GM18868 (cell line): ENCODE measurements around the gene IL22RA1.

Experiments
- ATAC-seq: cut with Tn5 transposase; IDR thresholded peaks from one replicate; pipeline ENCODE4 v1.9.1; 2021; ENCODE audit warnings: mild to moderate bottlenecking, moderate library complexity; ENCODE audit not compliant: unreplicated experiment

IL22RA1 gene

DNA sequence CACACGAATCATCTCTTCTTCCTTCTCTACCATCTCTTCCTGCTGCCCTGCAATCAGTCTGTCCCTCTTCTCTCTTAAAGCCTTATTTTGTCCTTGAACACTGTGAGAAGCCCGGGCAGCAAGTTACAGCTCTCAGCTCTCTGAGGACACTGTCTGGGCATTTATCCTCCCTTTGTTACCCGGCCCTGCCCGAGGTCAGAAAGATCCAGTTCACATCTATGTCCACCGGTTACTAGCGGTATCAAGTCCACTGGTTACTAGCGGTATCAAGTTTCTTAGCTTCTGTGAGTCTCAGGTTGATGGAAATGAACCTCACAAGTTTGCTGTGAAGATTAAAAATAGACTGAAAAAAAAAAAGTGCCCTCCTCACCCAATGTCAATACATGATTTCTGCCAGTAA is 25.3 kb upstream of the IL22RA1 start:
- no peak for ATAC-seq

- no peak for ATAC-seq
Observed at GRCh38 chr1:24167008-24167407, 24.1 kb upstream of the IL22RA1 start.

DNA sequence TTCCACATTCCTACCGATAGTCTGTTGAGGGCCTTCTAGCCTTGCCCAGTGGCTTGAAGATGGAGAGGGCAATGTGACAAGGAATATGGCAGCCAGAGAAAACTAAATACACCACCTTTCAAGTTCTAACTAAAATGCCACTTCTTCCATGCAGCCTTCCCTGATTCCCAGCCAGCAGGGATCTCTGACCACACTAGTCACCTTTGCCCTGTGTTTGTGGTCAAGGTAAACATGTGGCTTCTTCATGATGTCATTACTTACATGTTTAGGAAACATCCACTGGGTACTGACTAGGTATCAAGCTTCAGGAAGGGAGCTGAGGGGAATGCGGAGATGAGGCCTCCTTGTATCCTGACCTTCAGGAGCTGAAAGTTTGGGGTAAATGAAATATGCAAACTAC is 22.6 kb upstream of the IL22RA1 start:
- no peak for ATAC-seq

- ATAC-seq: no peak
Observed at GRCh38 chr1:24164004-24164403, 21.1 kb upstream of the IL22RA1 start.

DNA sequence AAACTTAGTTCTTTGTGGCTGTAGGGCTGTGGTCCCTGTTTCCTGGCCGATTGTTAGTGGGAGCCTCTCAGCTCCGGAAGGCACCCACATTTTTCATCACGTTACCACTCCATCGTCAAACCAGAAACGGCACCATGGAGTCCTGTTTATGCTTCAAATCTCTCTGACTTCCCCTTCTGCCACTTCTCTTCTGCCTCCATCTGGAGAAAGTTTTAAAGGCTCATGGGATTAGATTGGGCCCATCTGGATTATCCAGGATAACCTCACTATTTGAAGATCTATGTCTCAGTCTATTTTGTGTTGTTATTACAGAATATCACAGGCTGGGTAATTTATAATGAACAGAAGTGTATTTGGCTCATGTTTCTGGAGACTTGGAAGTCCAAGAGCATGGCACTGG is 19.3 kb upstream of the IL22RA1 start:
- no peak for ATAC-seq

DNA sequence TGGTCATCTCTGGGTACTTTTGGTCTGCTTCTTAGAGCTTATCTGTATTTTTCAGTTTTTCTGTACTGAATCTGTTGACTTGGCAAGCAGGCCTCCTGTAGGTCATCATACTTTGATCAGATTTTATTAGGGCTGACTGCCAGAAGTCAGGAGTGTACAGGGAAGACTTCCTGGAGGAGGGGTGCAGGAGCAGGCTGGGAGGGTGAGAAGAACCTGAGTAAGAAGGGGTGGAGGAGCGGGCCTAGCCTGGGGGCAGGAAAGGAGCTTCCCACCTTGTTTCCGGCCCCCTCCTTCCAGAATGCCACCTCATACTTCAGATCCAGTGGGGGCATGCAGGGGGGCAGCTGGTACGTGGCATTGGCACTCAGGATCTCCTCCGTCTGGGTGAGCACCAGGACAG is 18.3 kb upstream of the IL22RA1 start:
- ATAC-seq: no peak

DNA sequence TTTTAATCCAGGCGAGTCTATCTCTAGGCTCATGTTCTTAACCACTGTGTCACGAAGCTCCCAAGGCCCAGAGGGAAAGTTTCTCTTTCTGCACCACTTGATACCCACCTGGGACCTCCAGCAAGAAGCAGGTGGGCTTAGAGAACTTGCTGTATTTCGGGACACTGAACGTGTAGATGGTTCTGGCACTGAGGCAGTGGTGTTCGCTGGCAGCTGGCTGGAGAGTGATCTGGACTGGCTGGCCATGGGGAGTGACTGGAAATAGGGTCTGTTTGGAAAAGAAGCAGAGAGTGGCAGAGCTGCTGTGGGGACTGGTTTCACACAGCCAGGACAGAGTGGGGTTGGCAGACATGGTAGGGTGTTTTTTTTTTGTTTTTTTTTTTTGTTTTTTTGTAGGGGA is 16.4 kb upstream of the IL22RA1 start:
- ATAC-seq: no peak

DNA sequence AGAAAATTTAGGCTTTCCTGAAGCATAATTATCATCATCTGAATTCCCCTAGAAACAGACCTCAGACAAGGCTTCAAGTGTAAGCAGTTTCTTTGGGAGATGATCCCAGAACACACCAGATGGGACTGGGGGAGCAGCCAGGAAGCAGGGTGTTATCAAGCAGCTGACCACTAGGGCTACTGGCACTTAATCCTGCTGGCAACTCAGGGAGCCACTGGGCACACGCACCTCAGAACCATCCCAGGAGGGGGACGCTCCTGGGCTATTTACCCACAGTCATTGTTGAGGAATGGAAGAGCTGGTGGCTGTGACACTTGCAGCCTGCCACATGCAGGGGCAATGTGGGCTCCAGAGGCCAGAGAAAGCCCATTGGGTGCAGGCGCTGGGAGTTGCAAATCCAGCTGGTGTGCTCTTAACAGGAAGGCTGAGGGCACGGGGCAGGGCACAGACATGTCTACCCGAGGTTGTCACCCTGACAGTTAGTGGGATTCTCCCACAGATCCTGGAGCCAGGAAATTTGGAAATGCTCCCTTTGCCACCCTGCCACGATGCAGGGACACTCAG is 15.1 kb upstream of the IL22RA1 start:
- ATAC-seq: no peak

DNA sequence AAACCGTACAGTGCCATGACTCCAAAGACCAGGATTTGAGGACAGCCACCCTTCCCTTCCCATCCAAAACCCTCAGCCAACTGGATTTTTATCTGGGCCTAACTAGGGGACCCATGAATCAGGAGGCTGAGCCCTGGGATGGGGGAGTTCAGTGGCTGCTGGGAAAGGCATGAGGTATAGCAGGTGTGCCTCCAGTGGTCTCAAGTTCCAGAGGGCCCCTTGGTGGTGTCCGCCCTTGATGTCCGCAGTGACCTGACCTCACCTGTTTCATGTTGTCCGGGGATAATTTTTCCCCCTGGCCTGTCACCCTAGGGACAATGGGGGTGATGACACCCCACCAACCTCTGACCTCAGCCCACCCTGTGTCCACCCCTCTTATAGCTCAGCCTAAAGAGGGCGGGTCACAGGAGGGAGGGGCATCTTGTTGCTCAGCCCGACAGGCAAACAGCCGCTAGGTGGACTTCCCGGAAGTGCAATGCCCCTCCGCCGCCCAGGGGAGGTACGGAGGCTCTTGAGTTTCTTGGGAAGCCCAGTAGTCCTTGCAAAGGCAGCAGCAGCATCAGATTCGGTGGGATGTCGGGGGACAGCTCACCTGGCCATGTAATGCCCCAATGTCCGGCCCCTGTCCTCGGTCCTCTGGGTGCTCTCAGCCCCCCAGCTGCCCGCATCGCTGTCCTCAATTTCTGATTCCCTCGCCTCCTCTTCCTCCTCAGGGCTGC is 13.8 kb upstream of the IL22RA1 start:
- ATAC-seq: no peak

DNA sequence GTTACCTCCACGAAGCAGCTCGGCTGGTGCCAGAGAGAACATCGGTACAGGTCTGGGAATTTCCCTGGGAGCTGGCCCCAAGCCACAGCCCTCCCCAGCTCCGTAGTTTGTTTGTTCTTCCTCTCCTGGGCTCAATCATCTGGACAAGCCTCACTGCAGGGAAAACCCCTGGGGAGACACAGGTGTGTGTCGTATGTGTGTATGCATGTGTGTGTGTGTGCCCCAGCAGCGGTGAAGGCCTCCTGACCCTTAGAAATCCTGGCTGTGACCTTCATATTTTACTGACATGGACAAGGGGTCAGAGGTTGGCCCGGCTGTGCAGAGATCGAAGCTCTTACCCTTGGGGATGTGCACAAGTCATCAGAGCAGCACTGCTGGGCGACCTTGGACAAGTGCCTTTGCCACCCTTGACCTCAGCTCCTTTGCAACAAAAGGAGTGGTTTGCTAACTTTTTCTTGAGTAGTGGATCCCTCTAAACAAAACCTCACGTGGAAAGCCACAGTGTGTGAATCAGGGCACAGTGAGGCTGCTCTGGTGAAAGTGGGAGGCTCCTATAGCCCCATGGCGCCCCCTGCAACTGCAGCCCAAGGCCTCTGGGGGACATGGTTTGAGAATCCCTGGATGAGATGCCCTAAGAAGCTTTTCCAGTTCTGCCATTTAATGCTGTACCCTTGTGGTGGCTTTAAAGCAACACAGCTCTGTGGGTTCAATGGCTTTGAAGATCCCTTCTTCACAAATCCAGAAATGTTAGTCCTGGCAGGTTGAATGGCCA is 12.3 kb upstream of the IL22RA1 start:
- no peak for ATAC-seq

- no peak for ATAC-seq
Observed at GRCh38 chr1:24154215-24154614, 11.3 kb upstream of the IL22RA1 start.

- ATAC-seq: no peak
Observed at GRCh38 chr1:24152631-24153494, 9.9 kb upstream of the IL22RA1 start.

DNA sequence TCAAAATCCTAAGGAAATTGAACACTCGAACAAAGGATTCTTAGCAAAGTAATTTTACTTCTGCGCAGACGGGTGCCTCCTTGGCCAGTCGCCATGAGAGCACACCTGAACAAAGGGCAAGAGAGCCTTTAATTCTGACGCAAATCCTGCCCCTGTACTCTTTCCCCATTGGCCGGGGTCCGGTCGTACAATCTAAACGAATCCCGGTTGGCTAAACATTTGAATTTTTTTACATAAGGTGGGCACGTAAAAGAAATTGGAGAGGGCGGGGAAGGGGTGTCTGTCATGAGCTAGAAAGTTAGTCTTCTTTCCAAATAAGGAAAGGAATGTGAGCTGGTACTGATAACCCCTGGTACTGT is 8.2 kb upstream of the IL22RA1 start:
- ATAC-seq: no peak

- ATAC-seq: no peak
Observed at GRCh38 chr1:24150234-24151174, 7.6 kb upstream of the IL22RA1 start.

DNA sequence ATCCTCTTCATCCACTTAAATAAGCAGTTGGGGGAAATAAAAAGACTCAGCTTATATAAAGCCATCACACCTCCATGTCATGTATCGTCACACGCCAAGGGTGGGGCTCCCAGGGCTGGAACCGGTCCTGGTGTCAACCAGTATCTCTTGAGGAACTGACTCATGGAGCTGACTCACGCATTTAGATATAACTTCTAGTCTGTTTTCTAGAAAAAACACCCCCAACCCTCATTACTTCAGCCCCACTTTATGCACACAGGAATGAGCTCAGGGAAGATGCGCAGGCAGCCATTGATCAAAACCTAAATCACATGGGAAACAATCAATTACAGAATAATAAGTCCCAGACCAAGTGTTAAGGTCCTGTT is 6.9 kb upstream of the IL22RA1 start:
- no peak for ATAC-seq

DNA sequence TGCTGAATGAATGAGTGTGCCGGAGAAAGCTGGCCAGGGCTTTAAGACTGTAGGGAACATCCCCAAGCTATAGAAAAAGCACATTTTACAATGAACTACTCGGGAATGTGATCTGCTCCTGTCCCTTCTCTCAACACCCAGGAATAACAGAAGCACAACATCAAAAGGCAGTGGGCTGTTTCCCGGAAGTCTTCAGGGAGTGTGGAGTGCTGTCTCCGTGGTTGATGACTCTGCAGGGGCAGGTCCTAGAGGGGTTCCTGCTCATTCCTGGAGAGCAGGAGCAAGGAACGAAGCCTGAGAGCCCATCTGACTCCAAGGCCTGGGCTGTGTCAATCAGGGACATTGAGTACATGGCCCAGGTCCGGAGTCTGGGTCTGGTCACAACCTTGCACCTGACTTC is 4.9 kb upstream of the IL22RA1 start:
- no peak for ATAC-seq

- no peak for ATAC-seq
Observed at GRCh38 chr1:24147194-24147593, 4.3 kb upstream of the IL22RA1 start.

DNA sequence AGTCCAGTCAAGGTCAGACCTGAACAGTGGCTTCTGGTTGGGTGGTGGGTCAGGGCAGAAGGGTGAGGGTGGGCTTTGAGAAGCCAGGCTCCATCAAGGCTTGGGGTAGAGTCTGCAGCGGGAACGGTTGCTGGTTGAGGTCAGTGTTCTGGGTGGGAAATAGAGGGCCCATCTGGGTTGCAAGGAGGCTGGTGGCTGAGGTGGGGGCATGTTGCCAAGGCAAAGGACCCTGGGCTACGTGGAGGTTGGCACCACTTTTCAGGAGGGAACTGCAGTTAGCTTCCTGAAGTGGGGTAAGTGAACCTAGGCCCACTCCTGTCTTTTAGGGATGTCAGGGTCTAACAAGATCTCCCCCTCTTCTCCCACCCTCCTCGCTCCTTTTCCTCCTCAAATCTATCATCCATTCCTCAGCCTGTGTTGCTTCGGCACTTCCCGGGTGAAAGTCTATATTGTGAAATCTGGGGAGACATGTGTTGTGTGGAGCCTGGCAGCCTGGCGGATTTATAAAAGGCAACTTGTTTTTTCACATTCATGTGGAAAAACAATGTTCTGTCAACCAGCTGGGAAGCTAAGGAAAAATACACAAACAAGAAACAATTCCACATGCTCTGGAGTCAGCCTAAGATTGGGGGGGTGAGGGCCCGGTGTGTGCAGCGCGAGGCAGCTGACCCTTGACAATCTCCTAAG is 1.5 kb downstream of the IL22RA1 start:
- ATAC-seq: no peak

- no peak for ATAC-seq
Observed at GRCh38 chr1:24140741-24141181, 2.2 kb downstream of the IL22RA1 start.
